UCSD-AML1 (cell line): ENCODE data around the gene ATG12.
"Not testable (repeated sequence)": the region's sequence is repeated elsewhere in the genome, so short reads cannot be mapped to it uniquely, and the experiment has no call there.

ENCODE experiments used
- DNase-seq: peaks from one replicate; lab custom pipeline; 2025; ENCODE audit not compliant: unreplicated experiment; lab: John Stamatoyannopoulos, UW

ATG12 gene

DNA sequence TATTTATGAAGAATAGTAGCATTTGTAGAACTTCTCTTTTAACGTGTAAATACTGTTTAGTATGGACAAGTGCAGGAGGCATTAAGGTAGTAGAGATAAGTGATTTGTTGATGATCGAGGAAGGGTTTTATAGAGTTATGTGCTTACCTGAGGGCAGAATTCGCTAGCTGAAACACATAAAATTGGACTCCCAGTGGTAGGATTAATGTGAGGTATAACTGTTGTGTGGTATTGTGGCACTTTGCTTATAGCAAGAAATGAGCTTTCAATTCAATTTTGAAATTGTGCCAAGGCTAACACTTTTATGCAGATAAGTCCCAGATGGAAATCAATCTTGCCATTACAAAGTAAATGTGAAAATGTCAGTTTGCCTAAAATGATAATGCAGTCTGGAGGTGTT, 1.6 kb upstream of the ATG12 start:
- no peak for DNase-seq

DNA sequence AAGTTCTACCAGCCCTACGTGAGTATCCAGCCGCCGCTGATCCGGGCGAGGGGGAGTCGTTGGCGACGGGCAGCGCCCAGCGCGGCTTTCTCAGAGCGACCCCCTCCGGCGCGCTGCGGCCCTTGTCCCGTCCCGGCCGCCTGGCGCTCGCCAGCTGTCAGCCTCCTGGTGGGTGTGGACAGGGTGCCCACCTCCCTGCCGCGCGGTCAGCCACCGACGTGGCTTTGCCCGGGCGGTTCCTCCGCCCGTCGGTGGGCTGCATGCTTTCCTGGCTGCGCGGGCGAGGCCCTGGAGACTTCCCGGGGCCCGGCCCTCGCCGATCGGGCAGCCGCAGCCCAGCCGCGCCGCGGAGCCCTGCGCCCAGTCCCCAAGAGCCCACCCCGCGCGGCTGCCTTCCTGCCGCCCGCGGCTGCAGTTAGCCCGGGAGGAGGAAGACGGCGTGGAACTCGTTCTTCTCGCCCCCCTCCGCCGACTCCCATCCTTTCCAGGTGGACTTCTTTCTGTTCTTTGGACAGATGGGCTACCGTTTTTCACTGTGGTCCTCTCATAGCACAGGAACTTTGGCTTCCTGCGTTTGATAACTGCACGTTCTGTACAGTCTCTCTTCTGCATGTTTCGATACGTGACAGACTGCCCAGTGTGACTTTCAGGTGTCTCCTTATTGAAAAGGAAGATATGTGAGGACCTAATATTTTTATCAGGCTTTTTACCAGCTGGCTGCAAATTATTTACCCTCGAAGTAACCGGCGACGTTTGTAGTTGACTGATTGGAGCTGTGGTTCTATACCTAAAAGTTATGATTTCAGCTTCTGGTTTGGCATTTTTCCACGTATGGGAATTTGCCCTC, 947 bp upstream of the ATG12 start:
- peak; percentile 90 for DNase-seq

DNA sequence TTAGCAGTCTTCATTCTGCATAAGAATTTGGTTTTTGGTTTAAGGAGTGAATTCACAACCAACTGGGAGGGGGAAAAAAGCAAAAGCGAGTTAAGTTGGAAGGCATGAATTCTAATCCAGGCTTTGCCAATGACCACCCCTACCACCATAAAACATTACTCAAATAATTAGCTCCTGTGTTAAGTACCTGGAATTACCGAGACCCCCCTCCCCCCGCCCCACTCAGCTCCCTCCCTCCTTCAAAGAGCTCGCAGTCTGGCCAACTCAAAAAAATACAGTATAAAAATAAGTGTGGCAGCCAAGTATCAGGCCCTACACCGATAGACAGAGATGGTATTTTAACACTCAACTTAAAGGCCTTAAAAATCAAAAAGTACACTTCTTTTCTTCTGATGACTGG, 492 bp downstream of the ATG12 start:
- DNase-seq: no peak

DNA sequence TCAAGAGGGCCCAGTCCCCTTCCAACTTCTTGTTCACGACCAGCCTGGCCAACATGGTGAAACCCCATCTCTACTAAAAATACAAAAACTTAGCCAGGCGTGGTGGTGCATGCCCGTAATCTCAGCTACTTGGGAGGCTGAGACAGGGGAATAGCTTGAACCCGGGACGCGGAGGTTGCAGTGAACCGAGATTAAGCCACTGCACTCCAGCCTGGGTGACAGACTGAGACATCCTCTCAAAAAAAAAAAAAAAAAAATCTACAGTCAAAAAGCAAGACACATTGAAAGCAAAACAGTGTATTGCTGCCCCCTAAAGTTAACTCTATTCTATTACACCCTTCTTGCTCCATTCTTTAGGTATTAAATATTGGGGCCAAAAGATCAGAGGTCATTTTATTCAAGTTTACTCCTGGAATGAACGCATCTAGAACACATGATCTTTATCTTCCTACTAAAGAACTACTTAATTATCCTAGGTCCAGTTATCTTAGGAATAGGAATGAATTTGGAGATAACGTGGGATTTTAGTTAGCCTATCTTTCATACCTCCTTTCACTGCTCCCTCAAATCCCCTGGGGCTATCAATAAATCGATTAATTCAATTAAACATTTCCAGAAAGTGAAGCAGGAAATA, 2.4 kb downstream of the ATG12 start:
- DNase-seq: no peak

DNA sequence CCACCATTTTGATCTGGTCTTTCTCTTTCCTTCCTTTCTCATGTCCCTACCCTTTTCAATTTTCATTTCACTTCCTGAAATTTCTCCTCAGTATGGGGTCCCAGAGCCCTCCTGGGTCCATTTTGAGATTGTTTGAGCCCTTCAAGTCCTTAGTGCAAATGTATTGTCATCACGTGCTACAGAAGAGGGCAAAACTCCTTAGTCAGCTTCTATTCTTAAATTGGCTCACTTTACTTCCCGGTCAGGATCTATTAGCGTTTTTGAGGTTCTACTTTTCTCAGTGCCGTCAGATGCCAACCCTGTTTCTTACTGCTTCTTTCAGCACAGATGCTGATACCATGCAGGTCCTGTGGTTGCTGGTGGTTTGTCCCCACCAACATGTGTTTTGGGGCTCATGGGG, 5.9 kb downstream of the ATG12 start:
- no peak for DNase-seq

DNA sequence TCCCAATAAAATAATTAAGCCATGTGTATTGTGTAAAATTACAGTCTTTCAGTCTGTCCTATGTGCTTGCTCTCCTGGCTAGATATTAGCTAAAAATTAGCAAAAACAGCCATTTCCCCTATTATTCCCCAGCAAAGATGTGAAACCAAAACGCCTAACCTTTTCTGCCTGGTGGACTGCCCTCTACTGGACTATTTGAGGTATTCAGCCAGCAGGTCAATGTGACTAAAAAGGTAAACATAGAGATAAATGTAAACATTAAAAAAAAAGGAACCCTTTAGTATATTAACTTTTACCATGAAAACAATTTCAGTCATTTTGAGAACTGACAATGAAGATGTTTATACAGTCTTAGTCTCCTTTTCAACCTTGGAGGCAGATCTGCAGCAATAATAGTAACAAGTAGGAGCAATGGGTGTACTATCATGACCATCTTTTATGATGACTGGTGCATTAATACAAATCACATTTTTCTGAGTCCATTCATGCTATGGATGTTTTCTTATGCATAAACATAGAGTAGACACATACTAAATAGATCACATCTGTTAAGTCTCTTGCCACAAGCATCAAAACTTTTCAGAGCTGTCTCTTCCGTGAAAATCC, 10.1 kb downstream of the ATG12 start:
- DNase-seq: no peak

DNA sequence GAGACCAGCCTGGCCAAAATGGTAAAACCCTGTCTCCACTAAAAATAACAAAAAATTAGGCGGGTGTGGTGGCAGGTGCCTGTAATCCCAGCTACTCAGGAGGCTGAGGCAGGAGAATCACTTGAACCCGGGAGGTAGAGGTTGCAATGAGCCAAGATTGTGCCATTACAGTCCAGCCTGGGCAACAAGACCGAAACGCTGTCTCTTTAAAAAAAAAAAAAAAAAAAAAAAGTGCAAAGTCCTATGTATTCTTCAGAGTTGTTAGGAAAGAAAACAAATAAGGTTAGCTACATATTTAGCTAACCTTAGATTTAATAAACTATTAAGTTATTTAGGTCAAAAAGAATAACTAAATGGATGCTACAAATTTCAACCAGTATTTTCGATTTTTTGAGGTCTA, 11.5 kb downstream of the ATG12 start:
- no peak for DNase-seq

DNA sequence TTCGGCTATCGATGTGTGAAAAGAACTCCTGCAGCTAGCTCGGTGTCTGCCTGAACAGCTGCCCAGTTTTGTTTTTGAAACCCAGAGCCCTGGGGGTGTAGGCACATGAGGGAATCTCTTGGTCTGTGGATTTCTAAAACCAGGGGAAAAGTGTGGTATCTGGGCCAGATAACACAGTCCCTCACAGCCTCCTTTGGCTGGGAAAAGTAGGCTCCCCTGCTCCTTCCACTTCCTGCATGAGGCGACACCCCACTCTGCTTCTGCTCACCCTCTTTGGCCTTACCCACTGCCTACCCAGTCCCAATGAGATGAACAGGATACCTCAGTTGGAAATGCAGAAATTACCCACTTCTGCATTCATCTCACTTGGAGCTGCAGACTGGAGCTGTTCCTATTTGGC, 15.4 kb downstream of the ATG12 start:
- no peak for DNase-seq

DNA sequence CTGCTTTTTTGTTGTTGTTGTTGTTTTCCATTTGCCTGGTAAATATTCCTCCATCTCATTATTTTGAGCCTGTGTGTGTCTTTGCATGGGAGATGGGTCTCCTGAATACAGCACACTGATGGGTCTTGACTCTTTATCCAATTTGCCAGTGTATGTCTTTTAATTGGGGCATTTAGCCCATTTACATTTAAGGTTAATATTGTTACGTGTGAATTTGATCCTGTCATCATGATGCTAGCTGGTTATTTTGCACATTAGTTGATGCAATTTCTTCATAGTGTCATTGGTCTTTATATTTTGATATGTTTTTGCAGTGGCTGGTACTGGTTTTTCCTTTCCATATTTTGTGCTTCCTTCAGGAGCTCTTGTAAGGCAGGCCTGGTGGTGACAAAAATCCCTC, 16.4 kb downstream of the ATG12 start:
- DNase-seq: not testable (repeated sequence)

DNA sequence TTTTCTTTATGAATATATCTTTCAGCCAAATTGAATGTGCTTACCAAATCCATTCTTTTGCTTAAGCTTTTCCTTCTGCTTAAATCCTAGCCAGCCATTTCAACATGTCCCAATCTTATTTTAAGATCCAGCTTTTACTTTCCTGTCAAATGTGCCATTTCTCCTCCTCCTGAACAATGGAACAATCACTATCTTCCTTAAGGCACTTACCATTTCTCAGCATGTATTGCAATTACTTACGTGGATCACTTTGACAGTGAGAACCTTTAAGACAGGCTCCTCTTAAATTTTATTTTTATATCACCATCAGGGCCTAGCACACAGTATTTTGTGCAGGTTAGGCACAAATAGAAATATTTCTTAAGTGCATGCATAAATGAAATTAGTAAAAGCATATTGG, 20.5 kb downstream of the ATG12 start:
- no peak for DNase-seq

DNA sequence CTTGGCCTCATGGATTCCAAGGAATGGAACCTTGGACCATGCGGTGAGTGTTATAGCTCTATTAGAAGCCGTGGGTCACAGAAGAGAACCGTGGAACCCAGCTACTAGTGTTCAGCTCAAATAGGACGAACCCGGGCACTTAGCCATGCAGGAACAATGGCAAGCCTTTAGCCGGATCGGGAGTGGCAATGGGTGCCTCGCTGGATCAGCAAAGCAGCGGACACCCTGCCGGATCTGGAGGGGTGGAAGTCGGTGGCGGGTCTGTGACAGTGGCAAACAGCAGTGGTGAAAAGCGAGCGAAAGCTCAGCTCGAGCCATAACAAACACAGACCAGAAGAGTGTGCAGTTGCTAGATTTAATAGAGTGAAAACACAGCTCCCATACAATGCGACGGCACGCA, 22.5 kb downstream of the ATG12 start:
- DNase-seq: no peak

DNA sequence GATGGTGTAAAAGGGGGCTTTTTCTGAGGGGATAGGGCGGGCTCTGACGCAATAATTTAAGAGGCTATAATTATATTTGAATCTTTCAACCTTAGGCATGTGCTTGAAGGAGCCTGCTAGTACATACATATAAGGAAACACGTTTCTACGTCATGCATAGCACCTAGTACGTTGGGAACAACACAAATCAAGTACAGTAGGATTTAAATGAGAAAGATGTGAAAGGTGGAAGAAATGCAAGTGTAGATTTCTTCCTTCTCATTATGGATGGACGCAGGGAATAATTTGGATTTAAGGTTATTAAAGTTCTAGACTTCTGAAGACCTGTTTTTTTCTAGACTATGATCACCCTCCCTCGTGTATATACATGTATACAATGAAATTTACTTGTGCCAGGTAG, 24.0 kb downstream of the ATG12 start:
- no peak for DNase-seq

DNA sequence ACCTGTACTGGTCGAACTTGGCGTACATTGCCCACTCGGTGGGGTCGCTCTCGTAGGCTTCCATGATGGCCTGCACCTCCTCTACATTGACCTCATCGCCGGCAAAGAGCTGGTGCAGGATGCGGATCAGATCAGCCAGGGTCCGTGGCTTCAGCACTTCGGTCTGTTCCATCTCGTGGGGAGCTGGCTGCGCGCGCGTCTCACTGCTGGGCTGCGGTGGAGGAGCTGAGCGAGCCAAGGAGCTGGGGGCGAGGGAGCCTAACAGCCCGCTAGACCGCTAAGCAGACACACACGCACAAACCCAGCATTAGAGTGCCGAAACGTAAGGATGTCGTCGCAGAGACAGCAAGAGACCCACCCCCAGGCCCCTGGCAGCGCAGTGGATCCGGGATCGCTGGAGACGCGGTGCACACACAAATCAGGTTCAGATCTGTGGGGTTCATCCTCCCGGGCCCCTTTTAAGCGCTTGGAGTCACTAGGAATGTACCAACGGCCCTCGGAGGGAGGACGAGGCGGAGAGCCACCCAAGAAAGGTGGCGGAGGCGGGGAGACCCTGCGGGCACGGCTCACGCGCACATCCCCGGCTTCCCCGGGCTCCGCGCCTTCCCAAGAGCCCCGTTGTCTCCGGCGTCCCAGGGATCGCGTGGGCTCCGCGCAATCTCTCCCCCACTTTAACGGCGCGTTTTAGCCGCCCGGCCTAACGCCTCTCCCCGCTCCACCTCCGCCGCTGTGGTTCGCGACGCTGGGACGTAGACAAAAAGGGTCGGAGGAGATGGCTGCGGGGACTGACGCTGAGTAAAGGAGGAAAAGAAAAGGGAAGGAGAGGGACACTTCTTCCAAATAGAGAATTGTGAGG, 24.9 kb downstream of the ATG12 start, which contains the start of gene CDO1:
Gene CDO1, minus strand, starts transcription at position 434 of the 856 bp plus-strand sequence. Its CDS starts 262 bp downstream, at position 172.
- no peak for DNase-seq

DNA sequence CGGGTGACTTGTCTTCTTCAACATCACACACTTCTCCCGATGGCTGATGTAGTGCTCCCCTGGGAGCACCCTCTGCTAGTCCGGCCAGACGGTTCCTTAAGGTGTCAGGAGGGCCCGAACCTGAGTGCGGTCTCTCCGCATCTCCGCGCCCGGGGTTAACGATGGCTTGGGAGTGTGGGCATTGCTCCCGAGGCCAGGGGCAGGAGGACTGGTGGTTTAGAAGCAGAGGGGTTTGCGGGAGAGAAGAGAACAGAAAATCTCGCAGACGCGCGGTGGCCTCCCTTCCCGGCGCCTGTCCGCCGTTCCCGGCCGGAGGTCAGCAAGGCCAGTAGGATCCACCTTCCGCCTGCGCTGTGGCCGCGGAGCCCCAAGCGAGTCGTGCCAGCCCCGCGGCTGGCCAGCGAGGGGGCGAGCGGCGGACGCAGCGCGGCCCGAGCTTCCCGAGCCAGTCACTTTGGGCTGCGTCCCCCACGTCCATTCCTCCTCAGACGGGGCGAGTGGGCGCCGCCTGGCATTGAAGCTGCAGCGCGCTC, 25.6 kb downstream of the ATG12 start:
- DNase-seq: no peak

DNA sequence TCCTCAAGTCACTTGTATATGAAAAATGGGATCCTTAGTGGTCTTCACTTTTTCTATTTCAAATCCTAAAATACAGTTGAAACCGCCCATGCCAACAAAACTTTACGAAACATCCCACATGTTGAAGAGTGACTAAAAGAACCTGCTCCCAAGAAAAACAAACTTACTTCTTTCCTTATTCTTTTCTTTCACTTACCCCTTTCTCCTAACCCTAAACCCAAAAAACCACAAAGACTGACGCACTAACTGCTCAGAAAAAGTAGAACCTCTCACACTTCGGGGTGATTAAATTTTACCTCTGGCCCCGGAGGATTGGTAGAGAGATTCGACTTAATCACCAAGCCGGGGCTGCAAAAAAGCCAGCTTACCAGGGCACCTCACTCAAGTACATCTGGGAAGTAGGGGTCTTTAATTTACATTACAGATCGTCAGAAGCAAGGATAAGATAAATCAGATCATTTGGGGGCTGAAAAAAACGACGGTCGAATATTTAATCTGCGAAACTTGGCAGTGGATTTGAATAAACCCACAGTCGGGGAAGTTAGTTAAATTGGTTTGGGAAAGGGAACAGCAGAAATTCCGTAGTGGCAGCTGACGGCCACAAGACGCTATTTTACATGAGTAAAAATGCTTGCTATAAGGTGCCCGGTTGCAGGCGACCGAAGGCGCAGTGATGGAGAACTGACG, 26.2 kb downstream of the ATG12 start:
- DNase-seq: no peak

DNA sequence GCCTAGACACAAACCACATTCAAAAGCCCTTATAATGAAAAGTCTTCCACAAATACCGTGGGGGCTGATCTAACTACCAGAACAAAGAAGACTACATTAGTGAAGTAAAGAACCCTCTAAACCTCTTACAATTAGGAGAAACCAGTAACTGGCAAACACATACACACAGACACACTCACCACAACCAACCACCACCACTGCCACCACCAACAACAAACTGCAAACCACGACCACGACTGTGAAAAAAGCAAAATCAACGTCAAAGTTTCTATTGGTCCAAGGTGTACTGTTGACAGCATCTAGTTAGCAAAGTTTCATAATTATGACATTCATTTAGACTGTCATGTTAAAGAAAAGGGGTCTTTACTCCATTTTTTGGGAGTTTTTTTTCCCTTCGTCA, 27.6 kb downstream of the ATG12 start:
- DNase-seq: no peak

DNA sequence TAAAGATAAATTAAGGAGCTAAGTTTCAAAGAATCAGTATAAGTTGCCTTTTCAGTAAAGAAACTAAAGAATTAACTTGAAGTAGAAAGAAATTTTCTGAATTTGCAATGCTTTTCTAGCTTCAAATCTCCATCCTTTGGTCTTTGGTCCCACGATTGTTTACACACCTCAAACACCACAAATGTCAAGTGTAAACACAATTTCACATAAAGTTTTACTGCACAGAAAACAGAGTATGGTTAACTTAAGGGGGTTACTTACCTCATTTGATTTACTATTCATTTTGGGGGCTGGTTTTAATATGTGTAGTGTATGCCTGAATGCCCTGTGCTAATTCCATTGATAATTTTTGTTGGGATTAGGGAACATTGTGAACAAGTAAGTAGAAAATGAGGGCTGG, 29.0 kb downstream of the ATG12 start:
- DNase-seq: no peak

DNA sequence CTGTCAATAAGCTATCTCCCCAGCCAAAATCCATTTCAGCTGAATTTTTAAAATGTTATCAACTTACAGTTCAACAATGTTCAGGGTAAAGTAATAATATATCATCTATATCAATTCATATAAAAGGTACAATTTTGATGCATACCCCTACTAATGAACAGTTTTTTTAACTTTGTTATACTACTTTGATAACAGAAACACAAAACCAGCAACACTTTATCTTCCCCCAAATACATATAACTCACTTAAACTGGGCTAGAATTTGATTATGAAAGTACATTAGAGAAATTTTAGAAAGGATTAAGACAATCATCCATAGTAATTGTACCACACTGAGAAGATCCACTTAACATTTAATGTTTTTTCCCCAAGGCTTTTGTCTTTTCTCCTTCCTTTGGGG, 30.0 kb downstream of the ATG12 start:
- DNase-seq: no peak

DNA sequence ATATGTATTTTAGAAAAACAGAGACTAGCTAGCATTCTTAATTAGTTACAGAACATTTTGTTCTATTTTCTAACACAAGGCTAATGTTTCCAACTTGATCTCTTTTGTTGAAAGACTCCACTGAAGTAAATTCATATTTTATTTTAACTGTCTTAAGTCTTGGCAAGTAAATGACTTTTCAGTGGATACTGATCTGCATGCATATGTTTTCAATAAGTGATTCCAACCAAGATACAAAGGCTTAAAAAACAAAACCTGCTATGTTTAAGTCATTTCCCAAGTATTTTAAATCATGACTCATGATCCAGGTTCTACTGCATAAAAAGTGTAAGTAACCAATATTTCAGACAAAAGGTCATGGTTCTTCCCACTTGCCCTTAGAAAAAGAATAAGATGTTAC, 30.6 kb downstream of the ATG12 start:
- DNase-seq: no peak

DNA sequence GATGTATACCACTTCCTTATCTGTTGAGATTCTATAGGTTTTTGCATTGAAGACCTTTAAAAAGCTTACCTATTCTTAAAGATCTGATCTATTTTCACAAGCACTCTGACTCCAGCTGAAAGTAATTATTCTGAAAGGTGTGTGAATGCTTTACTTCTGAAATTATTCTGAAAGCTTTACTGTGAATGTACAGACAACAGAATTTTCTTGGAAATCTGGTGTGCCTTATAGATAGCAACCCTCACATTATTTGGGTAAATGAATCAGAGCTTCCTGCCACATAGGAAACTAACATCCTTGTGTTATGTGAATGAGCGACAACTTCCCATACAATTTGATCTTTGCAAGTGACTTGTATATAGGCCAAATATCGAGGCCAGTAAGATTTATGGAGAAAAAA, 31.4 kb downstream of the ATG12 start:
- DNase-seq: no peak
